CD4-positive, CD25-positive, alpha-beta regulatory T cell (primary cell): ENCODE measurements around the gene PDE4D. TPM values are rescaled to one million over a fixed set of nuclear protein-coding genes. Genes with fewer than 3 reads are reported as not detected.

Experiments used
- ATAC-seq, 2 donors: fragments of 150-1000 bp; cut with Tn5 transposase; one replicate each; pipeline ENCODE4 v1.10.0; 2021; ENCODE audit warnings: low read depth in 2 of 2, moderate number of reproducible peaks in 2 of 2, moderate library complexity in 1 of 2
- DNase-seq, 3 donors: peaks; one replicate each; pipeline versions ENCODE4 v3.0.0 to v3.0.0-alpha.2; 2012 to 2022; ENCODE audit warnings: mixed read lengths in 1 of 3
- H3K27ac ChIP-seq: one replicate; pipeline ENCODE4 v1.7.0; 2013; ENCODE audit warnings: mild to moderate bottlenecking, low read length; ENCODE audit not compliant: insufficient read depth, poor library complexity, severe bottlenecking
- H3K27me3 ChIP-seq: one replicate; pipeline ENCODE4 v1.7.0; 2013; ENCODE audit warnings: low read length; ENCODE audit not compliant: control insufficient read depth, insufficient read depth
- H3K36me3 ChIP-seq: one replicate; pipeline ENCODE4 v1.7.0; 2013; ENCODE audit warnings: mild to moderate bottlenecking, low read length, moderate library complexity; ENCODE audit not compliant: control insufficient read depth, insufficient read depth
- H3K4me1 ChIP-seq: 2 replicates; pipeline ENCODE4 v1.7.0; 2013; ENCODE audit warnings: mild to moderate bottlenecking, low read length; ENCODE audit not compliant: insufficient read depth, control insufficient read depth, poor library complexity, severe bottlenecking
- H3K4me3 ChIP-seq: one replicate; pipeline ENCODE4 v1.7.0; 2013; ENCODE audit warnings: low read depth, mild to moderate bottlenecking, low read length, moderate library complexity
- H3K9me3 ChIP-seq, 2 experiments: 1 replicate in 1 of 2; 2 replicates in 1 of 2; pipeline ENCODE4 v1.7.0; 2013; ENCODE audit warnings: low read length in 2 of 2, mild to moderate bottlenecking in 1 of 2, moderate library complexity in 1 of 2; ENCODE audit not compliant: control insufficient read depth in 2 of 2
- H3K27ac Mint-ChIP-seq, 3 donors: one replicate each; pipeline ENCODE4 v1.8.0; 2020 to 2022; ENCODE audit warnings: mild to moderate bottlenecking in 3 of 3, mixed read lengths in 3 of 3, moderate library complexity in 2 of 3
- H3K27me3 Mint-ChIP-seq: one replicate; pipeline ENCODE4 v1.8.0; 2022; ENCODE audit warnings: mild to moderate bottlenecking, mixed read lengths
- H3K36me3 Mint-ChIP-seq: one replicate; pipeline ENCODE4 v1.8.0; 2020; ENCODE audit warnings: mixed read lengths
- H3K4me1 Mint-ChIP-seq, 4 donors: one replicate each; pipeline ENCODE4 v1.8.0; 2020 to 2022; ENCODE audit warnings: mixed read lengths in 4 of 4, mild to moderate bottlenecking in 1 of 4
- H3K4me3 Mint-ChIP-seq, 4 donors: one replicate each; pipeline ENCODE4 v1.8.0; 2020 to 2022; ENCODE audit warnings: mild to moderate bottlenecking in 4 of 4, mixed read lengths in 4 of 4, moderate library complexity in 3 of 4
- H3K9me3 Mint-ChIP-seq, 7 donors: one replicate each; pipeline ENCODE4 v1.8.0; 2020 to 2022; ENCODE audit warnings: mixed read lengths in 7 of 7, mild to moderate bottlenecking in 3 of 7, moderate library complexity in 2 of 7
- polyA plus RNA-seq, 4 donors: library from polyadenylated mRNA; unstranded; fragments of 300-500 nt; fragmentation: Illumina TruSeq; gene quantifications; one replicate each; pipeline ENCODE4 v1.2.3, GENCODE V29; 2021
- total RNA-seq: library from RNA; stranded (reverse); gene quantifications from one replicate; pipeline ENCODE4 v1.2.3, GENCODE V29; 2022

The PDE4D gene
- total and polyA plus RNA-seq, 5 donors from 2014 or later, result 2.1 to 39.9 (median 4.8) TPM

DNA sequence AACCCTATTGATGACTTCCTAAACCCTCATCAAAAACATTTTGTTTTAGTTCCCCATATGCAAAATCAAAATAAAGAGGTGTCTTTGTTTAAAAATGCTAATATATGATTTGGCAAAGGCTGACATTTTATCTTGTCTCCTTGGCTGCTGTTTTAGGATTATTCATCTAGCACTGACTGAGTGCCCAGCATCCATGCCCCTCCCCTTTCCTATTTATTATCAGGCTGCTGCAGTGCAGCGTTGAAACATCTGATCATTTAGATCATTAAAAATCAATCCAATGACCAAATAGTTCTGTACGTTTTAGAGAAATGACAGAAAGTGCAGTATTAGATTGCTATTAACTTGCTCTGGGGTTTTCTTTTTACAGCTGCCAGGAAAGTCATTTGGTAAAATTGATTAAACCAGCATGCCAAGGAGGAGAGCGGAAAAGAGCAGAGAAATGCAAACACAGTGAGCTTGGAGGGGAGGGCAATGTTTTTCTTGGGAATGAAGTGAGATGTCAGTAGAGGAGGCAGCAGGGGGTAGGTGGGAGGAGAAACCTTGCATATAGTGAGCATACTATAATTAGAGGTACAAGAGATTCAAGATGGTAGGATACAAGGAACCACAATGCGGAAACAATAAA, 286.3 kb downstream of the PDE4D start:
- Mint-ChIP-seq H3K4me1 (peaks cover 0 to 2% (median 0%) of the 10 kb centered on the region in 4 donors), H3K27ac (no peak overlapping the region), H3K36me3 (no peaks in the 10 kb centered on the region), H3K4me3 (no peak overlapping the region), H3K27me3 (no peaks in the 10 kb centered on the region), H3K9me3 (peaks cover 0 to 3% (median 0%) of the 10 kb centered on the region in 7 donors)
- Histone ChIP-seq H3K4me3 (no peak overlapping the region), H3K27me3 (no peaks in the 10 kb centered on the region), H3K36me3 (no peaks in the 10 kb centered on the region), H3K27ac (no peak overlapping the region), H3K9me3 (no peaks in the 10 kb centered on the region), H3K4me1 (no peaks in the 10 kb centered on the region)
- DNase-seq (no peak), ATAC-seq (no peak)

DNA sequence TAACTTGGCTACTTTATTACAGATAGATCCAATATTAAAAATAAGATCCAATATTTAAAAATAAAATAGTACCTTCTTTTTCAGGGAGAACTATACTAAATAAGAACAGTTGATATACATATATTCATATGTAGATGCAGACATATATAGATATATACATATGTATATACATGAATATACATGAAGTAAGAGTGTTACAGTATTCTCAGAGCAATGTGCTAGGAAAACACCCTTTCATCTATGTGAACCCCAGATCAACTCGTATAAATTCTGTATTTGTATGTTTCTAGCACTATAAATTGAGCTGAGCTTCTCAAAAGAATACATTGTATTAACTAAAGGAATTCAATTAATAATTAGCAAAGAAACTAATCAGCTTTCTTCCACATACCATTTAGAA, 287.6 kb downstream of the PDE4D start:
- no peak overlapping the region for H3K4me3 Mint-ChIP-seq

DNA sequence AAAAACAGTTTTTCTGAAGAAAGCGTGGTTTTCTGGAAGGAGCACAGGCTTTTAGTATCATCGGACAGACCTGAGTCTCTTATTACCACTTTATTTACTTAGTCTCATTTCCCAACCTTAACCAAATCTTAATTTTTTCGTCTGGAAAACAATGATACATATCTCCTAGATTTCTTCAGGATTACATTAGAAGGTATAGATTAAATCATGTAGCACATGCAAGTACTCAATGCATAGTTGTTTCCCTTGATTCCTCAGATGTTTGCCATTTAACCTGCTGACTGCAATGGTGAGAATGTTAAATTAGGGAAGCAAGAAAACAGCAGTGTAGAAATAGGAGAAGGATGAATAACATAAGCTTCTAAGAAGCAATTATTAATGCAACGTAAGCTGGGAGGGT, 289.4 kb downstream of the PDE4D start:
- no peak overlapping the region for H3K27ac ChIP-seq
- H3K36me3 ChIP-seq, result no peaks in the 10 kb centered on the region
- no peaks in the 10 kb centered on the region for H3K27me3 ChIP-seq
- no peak overlapping the region for H3K4me3 ChIP-seq
- ATAC-seq, result no peak
- H3K9me3 ChIP-seq, result no peaks in the 10 kb centered on the region
- H3K9me3 Mint-ChIP-seq, result peaks cover 0 to 3% (median 0%) of the 10 kb centered on the region in 7 donors
- H3K36me3 Mint-ChIP-seq, result no peaks in the 10 kb centered on the region
- H3K4me3 Mint-ChIP-seq, result no peak overlapping the region
- no peaks in the 10 kb centered on the region for H3K27me3 Mint-ChIP-seq
- H3K4me1 ChIP-seq, result no peaks in the 10 kb centered on the region
- DNase-seq, result no peak
- peaks cover 0 to 2% (median 0%) of the 10 kb centered on the region in 4 donors for H3K4me1 Mint-ChIP-seq
- no peak overlapping the region for H3K27ac Mint-ChIP-seq

More for the DNA sequence above, 287.6 kb downstream of the PDE4D start:
- H3K27ac Mint-ChIP-seq, result no peak overlapping the region
- H3K36me3 ChIP-seq, result no peaks in the 10 kb centered on the region
- ATAC-seq (no peak), DNase-seq (no peak)
- H3K4me1 Mint-ChIP-seq, result peaks cover 0 to 2% (median 0%) of the 10 kb centered on the region in 4 donors
- no peak overlapping the region for H3K27ac ChIP-seq
- H3K36me3 Mint-ChIP-seq, result no peaks in the 10 kb centered on the region
- peaks cover 0 to 3% (median 0%) of the 10 kb centered on the region in 7 donors for H3K9me3 Mint-ChIP-seq
- no peaks in the 10 kb centered on the region for H3K27me3 ChIP-seq
- no peaks in the 10 kb centered on the region for H3K4me1 ChIP-seq
- no peaks in the 10 kb centered on the region for H3K27me3 Mint-ChIP-seq
- no peak overlapping the region for H3K4me3 ChIP-seq
- no peaks in the 10 kb centered on the region for H3K9me3 ChIP-seq

DNA sequence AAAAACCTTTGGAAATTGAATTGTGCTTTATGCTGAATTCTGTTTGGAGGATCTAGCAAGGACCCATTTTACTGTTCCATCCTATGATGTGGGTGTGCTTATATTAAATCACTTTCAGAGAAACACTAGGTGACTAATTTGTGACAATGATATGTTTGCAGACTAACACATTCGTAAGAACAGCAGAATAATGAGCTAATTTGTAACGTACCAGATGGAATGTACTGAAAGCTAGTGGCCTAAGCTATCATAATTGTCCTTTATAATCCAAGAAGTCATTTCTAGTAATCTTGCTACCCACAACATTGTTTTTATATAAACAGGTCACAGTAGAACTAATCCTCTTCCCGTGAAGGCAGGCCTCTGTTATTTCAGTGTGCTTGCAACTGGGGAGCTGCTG, 292.5 kb downstream of the PDE4D start:
- ATAC-seq, result no peak
- no peaks in the 10 kb centered on the region for H3K4me1 ChIP-seq
- H3K4me1 Mint-ChIP-seq, result peaks cover 0 to 7% (median under 1%) of the 10 kb centered on the region in 4 donors

GRCh38 chr5:59600153-59600552, 293.4 kb downstream of the PDE4D start:
- H3K36me3 ChIP-seq, result no peaks in the 10 kb centered on the region
- ATAC-seq (no peak), DNase-seq (no peak)
- Mint-ChIP-seq H3K9me3 (peaks cover 0 to 8% (median 0%) of the 10 kb centered on the region in 7 donors), H3K27ac (no peak overlapping the region), H3K4me3 (no peak overlapping the region), H3K36me3 (no peaks in the 10 kb centered on the region), H3K4me1 (peaks cover 0 to 7% (median under 1%) of the 10 kb centered on the region in 4 donors), H3K27me3 (peaks cover 4% of the 10 kb centered on the region)
- no peaks in the 10 kb centered on the region for H3K4me1 ChIP-seq
- H3K27me3 ChIP-seq, result no peaks in the 10 kb centered on the region
- no peak overlapping the region for H3K4me3 ChIP-seq
- no peaks in the 10 kb centered on the region for H3K9me3 ChIP-seq
- no peak overlapping the region for H3K27ac ChIP-seq

More for the DNA sequence above, 292.5 kb downstream of the PDE4D start:
- no peak overlapping the region for H3K27ac ChIP-seq
- H3K27me3 Mint-ChIP-seq, result peaks cover 4% of the 10 kb centered on the region
- H3K27ac Mint-ChIP-seq, result no peak overlapping the region
- no peaks in the 10 kb centered on the region for H3K9me3 ChIP-seq
- H3K27me3 ChIP-seq, result no peaks in the 10 kb centered on the region
- H3K4me3 ChIP-seq, result no peak overlapping the region
- DNase-seq, result no peak
- H3K36me3 Mint-ChIP-seq, result no peaks in the 10 kb centered on the region
- no peak overlapping the region for H3K4me3 Mint-ChIP-seq
- H3K9me3 Mint-ChIP-seq, result peaks cover 0 to 6% (median 0%) of the 10 kb centered on the region in 7 donors
- H3K36me3 ChIP-seq, result no peaks in the 10 kb centered on the region

GRCh38 chr5:59599729-59600128, 293.8 kb downstream of the PDE4D start:
- H3K27ac ChIP-seq, result no peak overlapping the region
- no peaks in the 10 kb centered on the region for H3K27me3 ChIP-seq
- Mint-ChIP-seq H3K4me1 (peaks cover 0 to 7% (median under 1%) of the 10 kb centered on the region in 4 donors), H3K27ac (no peak overlapping the region), H3K9me3 (peaks cover 0 to 8% (median 0%) of the 10 kb centered on the region in 7 donors), H3K4me3 (no peak overlapping the region), H3K27me3 (peaks cover 4% of the 10 kb centered on the region), H3K36me3 (no peaks in the 10 kb centered on the region)
- no peaks in the 10 kb centered on the region for H3K4me1 ChIP-seq
- H3K4me3 ChIP-seq, result no peak overlapping the region
- H3K9me3 ChIP-seq, result no peaks in the 10 kb centered on the region
- DNase-seq, result no peak
- ATAC-seq, result no peak
- H3K36me3 ChIP-seq, result no peaks in the 10 kb centered on the region

DNA sequence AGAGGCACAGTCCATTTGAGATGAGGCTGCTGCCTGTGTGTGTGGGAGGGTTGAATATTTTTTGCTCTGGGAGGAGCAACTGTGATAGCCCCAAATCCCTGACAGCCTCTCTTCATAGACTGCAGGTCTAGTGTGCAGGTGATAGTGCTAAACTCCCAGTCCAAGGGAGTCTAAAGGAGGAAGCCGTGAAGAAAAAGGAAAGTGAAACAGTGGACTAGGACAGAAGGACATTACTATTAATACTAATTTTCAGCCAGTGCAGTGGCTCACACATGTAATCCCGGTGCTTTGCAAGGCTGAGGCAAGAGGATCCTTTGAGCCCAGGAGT, 295.0 kb downstream of the PDE4D start:
- H3K27me3 Mint-ChIP-seq, result peaks cover 4% of the 10 kb centered on the region

More for the DNA sequence above, 295.0 kb downstream of the PDE4D start:
- Histone ChIP-seq H3K36me3 (no peaks in the 10 kb centered on the region), H3K27ac (no peak overlapping the region), H3K9me3 (no peaks in the 10 kb centered on the region), H3K27me3 (no peaks in the 10 kb centered on the region), H3K4me1 (no peaks in the 10 kb centered on the region), H3K4me3 (no peak overlapping the region)
- DNase-seq (no peak), ATAC-seq (no peak)
- H3K36me3 Mint-ChIP-seq, result no peaks in the 10 kb centered on the region
- H3K9me3 Mint-ChIP-seq, result peaks cover 0 to 8% (median 0%) of the 10 kb centered on the region in 7 donors
- H3K4me1 Mint-ChIP-seq, result peaks cover 0 to 7% (median under 1%) of the 10 kb centered on the region in 4 donors
- no peak overlapping the region for H3K4me3 Mint-ChIP-seq
- H3K27ac Mint-ChIP-seq, result no peak overlapping the region
